HG02571 (cell line): ENCODE data around the gene JAKMIP1.
A peak's percentile ranks its signal among the peaks of the same experiment; 100 is the strongest.
"Not testable (repeated sequence)": the region's sequence is repeated elsewhere in the genome, so short reads cannot be mapped to it uniquely, and the experiment has no call there.

Experiments used
- ATAC-seq: cut with Tn5 transposase; IDR thresholded peaks from one replicate; pipeline ENCODE4 v1.9.1; 2021; ENCODE audit warnings: mild to moderate bottlenecking, moderate library complexity; ENCODE audit not compliant: unreplicated experiment

JAKMIP1 gene

DNA sequence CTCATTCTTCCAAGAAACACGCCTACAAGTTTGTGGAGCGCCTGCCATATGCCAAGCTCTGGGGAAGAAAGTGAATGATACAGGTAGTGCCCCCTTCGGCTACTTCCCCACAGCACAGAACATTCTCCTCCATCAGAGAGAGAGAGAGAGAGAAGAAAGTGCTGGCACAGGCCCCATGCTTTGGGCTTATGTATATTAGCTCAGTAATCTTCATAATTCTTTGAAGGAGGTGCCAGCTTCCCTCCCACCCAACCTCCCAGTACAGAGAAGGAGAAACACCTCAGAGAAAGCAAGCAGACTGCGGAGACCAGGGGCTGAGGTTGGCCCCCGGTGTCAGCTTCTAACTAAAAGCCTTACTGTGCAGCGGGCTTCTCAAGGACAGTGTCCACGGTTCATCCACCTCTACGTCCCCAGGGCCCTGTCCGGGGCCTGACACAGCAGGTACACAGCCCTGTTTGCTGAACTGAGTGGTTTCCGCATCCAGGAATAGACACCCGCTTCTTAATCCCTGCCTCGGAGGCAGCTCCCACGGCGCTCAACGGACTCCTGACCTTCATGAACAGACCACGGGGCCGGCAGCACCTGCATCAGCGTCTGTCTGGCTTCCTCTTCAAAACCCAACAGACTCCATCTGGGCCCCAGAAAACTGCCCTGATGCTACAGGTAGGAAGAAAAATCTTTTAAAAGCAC is 50.2 kb downstream of the JAKMIP1 start:
- ATAC-seq = no peak

DNA sequence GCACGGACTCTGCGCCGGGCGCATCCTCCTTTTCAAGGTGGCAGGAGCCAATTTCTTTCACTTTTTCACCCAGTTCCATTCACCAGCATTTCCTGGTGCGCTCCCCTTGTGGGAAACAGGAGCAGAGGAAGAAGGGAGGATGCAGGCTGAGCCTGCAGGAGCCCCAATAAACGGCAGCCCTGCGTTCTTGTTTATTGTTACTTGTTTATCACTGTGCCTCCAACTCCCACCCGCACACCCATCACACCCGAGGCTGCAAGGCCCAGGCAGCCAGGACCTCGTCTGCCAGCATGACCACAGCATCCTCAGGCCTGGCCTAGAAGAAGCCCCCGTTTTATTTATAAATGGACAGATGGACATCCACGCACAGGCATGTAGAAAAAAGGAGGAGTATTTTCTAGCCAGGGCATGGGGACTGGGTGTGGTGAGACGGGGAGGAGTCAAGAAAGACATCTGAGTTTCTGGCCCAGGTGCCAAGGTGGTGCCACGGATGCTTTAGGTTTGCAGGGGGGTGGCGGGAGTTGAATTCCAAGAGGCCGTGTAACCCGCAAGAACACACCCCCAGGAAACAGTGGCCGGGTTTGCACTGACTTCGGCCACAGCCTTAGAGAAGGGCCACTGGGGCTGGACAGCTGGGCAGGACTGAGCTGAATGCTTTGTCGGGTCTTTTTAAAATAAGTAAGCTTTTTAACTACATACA is 51.7 kb downstream of the JAKMIP1 start:
- no peak for ATAC-seq

DNA sequence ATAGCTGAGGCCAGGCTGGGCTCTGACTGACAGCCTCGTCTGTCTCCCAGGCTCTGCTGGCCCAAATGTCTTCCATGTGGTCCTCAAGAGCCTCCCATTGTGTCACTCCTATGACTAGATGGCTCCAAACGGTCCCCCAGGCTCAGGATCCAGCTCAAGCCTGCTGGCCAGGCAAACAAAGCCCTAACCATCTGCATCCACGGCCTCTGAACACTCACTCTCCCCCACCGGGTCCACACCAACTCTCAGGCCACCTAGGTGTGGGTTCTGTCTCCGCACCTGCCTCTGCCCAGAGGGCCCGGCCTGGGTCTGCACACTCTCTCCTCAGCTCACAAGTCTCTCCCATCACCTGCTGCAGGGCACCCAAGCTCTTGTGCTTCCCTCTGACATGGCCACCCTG is 52.9 kb downstream of the JAKMIP1 start:
- no peak for ATAC-seq

DNA sequence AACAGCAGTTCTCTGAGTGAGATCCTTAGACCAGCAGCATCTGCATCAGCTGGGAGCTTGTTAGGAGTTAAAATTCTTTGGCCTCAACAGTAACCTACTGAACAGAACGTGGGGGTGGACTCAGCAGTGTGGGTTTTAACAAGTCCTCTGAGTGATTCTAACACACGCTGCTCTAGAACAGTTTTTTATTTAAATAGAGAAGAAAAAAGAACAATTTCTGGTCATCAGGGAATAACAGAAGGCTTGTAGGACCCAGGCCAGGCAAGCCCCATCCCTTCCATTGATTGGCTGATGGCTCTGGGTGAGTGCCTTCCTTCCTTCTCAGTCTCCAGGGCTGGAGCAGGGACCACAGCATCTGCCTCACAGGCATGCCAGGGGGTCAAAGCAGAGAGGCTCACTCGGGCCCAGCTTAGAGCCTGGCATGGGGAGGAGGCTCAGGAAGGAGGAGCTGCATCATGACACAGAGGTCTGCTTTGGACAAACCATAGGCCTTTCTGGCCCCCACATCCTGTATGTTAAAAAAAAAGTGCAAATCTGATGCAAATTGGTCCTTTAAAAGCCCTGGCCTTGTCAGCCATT is 56.7 kb downstream of the JAKMIP1 start:
- no peak for ATAC-seq

DNA sequence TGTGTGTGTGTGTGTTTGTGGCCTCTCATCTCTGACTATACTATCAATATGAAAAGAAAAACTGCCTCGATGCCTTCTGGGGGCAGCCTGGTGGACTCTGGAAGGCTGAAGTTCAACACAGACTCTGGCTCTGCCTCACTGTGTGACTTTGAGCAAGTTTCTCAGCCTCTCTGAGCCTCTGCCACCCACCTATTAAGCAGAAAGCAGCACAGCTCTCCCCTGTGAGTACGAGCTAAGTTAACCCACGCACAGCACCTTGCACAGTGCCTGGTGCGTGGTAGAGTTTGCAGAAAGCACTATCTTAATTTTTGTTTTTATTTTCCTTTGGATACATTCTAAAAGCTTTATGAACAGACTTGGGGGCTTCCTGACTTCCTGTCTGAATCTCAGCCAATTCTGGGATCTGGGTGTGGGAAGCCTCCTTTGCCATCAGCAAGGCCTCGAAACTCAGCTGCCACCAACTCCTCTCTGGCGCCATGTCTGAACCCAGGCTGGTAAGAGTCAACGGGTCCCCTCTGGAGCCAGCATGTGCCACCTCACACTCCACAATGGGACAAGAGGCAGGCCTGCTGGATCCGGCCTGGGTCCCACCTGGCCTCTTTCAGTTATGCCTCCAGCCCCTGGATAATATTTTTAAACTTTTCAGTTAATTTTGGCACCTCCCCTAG is 57.3 kb downstream of the JAKMIP1 start:
- ATAC-seq = no peak

DNA sequence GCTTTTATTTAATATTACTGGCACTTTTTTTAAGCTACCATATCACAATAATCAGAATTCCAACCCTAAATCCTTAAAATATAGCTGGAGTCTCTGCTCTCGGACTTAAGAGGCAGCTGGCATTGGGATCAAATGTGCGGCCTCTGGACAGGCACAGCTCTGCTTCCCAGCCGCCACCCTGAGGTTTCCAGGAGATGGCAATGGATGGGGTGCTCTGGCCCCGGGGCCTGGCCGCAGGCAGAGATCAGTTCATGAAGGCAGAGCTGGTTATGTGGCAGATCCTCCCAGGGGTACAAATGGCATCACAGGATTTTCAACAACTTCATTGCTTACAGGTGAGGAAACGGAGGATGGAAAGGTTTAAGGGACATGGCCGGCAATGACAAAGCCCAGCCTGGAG is 57.8 kb downstream of the JAKMIP1 start:
- no peak for ATAC-seq

DNA sequence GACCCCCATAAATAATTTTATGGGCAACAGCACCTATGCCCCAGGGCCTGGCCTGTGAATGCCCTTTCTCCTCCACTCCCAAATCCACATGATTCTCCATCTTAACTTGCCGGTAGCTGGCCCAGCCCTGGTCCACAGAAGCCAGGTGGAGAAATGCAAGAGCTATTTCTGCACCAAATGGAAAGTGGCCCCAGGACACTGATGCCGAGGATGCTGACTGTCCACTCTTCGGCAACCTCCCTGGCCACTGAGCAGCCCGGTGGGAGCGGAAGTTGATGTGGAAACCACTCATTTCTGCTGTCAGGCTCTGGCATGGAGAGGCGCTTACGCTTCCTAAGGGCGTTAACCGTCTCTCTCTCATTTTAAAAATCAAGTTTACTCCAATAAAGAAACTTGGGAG is 58.8 kb downstream of the JAKMIP1 start:
- no peak for ATAC-seq

DNA sequence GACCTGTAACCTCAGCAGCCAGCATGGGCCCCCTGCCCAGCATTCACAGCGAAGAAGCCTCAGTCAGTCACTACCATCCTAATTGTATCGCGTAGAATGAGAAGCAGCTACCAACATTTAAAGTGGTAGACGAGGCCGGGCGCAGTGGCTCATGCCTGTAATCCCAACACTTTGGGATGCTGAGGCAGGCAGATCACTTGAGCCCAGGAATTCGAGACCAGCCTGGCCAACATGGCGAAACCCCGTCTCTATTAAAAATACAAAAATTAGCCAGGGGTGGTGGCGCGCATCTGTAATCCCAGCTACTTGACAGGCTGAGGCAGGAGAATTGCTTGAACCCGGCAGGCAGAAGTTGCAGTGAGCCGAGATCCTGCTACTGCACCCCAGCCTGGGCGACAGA is 59.3 kb downstream of the JAKMIP1 start:
- not testable (repeated sequence) for ATAC-seq

DNA sequence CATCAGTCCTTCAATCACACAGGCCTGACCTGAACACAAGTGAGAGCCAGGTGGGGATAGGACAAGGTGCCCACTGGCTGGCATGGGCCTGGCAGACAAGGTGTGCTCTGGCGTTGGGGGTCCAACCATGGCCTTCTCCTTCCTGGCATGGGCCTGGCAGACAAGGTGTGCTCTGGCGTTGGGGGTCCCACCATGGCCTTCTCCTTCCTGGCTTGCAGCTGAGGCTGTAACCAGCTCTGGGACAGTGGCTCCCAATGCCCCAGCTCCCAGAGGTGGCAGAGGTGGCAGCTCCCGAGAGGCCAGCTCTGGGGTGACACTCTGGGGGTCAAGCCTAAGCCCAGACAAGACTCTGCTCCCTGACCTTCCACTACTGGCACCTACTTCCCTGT is 62.6 kb downstream of the JAKMIP1 start:
- no peak for ATAC-seq

DNA sequence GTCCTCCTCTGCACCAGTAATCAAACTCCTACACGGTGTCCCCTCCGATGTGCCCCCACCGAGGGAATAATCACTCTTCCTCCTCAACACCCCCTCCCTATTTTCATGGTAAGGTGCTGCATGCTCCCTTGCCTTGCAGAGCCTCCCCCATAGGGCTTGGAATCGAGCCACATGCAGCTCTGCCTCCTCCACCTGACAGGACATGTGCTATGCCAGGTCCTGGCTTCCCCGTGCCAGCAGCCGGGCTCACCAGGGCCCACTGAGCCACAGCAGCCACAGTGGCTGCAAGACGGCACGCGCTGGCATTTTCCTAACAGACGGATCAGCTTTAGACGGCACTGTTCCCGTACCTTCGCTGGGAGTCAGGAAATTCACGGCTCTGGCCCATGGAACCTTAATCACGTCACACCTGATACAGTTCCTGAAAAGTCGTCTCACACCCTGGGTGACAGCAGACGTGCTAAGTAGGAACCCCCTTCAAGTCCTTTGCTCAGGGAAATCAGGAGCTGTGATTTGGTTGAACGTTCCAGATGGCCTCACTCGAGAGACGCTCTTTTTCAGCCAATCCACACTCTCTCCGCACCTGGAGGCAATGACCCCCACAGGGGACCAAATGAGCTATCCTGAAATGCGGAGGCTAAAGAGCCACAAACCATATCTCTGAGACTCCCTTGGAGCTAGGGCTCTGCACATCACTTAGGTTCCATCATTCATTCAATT is 63.2 kb downstream of the JAKMIP1 start:
- ATAC-seq = no peak

DNA sequence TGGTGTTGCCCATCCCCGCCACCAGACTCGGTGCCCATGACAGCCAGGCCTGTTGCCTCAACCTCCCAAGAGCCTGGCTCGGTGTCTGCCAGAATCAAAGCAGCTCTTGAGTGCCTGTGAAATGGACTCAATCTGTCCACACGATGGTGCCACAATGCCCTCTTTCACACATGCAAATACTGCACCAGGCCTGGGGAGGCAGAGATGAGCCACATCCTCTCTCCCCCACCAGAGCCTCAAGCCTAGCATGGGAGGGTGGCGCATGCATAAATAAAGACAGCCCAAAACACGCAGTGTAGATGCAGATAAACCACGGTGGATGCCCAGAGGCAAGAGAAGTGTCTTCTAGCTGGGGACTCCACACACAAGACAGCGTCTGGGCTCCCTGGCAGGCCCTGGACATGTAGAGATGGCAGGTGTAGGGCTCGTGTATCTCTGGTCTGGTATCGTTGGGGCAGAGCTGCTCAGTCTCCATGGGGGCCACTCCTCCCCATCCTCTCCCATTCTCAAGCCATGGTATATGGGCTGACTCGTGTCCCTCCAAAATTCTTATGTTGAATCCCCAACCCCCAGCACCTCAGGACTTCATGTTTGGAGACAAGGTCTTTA is 65.6 kb downstream of the JAKMIP1 start:
- peak; percentile 75 for ATAC-seq

DNA sequence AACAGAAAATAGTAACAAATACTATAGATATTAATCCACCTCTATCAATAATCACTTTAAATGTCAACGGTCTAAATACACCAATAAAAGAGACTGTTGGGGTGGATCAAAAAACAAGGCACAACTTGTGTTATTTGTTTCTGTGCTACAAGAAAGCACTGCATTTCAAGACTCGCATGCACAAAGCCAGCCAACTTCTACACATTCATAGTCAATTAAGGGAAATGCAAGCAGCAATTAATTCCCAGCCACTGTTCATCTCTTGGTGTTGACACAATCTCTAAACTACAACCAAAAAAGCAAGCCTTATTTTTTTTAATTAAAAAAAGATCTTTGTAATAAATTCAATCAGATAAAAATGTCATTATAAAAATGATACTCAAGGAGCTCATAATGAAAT is 67.6 kb downstream of the JAKMIP1 start:
- no peak for ATAC-seq

DNA sequence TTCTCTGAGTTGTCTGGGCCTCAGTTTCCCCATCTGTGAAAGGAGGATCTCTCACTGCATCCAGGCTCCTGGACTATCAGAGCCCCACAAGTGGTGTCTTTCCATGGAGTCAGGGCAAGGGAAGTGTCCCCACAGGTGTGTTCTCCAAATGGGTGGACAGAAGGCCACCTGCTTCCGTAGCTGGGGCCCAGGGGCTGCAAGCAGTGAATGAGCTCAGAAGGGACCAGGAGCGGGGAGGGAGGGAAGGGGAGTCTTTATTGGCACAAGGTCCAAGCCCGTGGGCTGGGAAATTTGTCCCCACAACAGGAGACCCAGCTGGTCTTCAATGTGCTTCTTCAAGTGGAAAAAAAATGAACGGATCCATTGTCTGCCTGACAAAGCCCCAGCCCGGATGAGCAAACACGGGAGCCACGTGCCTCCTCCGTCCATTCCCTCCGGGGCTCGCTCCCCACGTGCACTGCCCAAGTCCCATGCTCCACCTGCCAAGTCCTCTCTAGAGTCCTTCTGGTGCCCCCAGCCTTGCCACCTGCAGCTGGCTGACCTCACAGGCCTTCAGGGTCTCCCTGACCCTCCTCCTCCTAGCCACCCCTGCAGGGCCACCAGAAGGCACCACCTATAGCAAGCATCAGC is 72.0 kb downstream of the JAKMIP1 start:
- no peak for ATAC-seq

DNA sequence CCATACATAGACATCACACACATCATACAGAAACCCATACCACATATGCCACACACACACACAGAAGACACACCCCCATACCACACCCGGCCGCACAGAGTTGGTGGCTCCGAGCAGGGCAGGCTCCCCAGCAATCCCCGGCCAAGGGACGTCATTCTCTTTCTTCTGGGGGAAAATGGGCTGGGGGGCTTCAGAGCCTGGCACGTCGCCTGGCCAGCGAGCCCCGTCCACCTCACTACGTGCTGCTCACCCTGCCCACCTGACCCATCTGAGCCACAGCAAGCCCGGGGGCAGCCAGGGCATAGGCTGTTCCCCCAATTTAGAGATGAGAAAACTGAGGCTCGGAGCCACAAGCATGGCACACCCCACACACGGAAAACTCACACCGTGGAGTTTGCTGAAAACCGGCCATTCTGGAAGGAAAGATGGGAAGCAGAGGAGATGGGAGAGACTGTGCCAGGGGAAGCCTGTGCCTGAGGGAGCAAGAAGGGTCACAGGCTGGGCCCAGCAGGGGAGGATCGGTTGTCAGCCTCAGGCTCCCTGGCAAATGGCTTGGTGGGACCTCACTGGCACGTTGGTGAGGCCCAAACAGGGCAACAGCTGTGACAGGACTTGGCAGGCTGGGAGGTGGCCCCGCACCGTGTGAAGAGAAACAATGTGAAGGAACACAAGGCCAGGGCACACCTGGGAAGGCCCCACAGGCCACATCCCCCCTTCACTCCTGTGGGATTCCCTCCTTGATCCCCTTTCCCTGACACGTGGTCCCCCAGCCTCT is 73.2 kb downstream of the JAKMIP1 start:
- ATAC-seq = no peak

DNA sequence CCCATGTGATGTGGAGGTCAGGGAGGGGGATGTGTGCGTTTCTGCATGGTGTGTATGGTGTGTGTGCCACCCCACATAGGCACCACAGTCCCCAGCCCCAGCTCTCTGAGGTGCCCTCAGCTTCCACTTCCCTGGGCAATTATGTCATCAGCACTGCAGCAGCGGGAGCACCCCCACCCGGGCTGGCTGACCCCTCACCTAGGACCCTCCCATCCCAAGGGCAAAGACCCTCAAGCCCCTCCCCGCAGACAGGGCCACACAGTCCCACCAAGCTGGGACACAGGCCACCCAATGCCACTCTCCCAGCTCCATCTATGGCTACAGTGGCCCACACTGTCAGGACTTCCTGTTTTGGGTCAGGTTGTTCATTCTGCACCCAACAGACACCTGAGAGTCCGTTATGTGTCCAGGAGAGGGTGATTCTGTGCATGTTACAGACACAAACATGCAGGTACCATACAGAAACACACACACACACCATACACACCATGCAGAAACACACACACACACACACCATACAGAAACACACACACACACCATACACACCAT is 75.2 kb downstream of the JAKMIP1 start:
- ATAC-seq = no peak

DNA sequence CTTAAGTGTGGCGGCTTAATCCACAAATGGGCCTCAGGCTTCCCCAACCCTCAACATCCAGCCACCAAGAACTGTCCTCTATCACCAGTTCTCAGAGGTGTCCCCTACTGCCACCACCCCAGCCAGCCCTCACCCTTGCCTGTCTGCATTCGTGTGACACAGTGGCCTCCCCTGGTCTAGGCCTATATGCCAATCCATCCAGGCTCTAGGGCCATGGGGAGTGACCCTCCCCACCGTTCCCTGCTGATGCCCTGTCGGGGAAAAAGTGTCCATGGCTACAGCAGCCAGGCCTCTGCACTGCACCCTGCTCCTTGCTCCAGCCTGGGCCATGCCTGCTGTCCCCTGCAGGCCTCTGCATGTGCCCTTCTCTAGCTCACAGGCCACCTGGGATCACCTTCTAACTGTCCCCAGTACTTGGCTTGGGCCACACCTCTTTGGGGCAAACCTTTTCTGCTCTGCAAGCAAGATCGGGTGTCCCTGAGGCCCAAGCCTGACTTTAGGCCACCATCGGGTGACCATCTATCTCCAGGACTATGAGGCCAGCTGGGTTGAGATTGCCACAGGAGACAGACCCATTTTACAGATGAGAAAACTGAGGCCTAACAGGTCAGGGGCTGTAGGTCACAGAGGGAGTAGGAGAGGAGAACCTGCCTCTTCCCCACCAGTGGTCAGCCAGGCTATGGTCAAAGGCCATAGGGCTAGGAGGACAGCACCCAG is 75.8 kb downstream of the JAKMIP1 start:
- no peak for ATAC-seq

DNA sequence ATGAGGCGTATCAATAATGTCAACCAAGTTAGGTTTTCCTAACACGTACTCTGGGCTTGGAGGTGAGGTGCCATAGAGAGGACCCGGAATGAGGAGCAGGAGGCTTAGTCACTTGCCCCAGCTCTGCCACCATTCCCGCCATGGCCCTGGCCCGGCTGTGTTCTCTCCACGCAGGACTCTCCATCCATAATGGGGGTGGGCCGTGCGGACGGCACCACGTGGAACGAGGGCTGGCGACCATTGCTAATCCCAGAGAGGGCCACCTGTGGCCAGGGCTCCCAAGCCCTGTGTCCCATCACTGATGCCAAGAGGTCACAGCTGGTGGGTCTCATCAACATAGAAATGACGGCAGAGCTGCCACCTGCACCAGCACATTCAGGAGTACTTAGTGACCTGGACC is 76.4 kb downstream of the JAKMIP1 start:
- no peak for ATAC-seq

DNA sequence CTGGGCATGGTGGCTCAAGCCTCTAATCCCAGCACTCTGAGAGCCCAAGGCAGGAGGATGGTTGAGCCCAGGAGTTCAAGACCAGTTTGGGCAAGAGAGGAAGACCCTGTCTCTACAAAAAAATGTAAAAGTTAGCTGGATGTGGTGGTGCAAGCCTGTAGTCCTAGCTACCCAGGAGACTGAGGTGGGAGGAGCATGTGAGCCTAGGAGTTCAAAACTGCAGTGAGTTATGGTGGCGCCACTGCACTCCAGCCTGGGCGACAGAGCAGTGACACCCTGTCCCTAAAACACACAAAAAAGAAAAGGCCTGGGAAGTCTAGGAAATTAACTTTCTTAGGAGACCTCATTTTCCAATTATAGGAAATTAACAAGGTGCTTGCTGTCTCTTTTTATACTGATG is 76.8 kb downstream of the JAKMIP1 start:
- ATAC-seq = no peak

DNA sequence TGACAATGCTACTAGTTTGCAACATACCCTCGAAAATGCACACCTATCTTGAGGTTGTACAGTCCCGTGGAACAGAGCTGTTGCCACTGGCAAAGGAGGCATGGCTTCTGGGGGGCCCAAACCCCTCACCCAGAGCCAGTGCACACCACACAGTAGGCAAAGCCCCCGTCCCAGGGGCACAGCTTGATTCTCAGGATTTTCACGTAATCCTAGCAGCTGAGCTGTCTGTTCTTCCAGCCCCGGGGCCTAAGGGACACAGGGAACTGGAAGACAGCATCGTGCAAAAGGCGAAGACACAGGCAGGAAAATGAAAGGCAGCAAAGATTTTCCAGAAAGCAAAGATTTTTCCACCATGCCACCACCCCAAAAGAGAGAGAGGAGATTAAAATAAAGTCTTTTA is 77.2 kb downstream of the JAKMIP1 start:
- ATAC-seq = no peak
